A204.1 (cell line): Measurements from ENCODE around the gene TRMT11.
A peak's percentile ranks its signal among the peaks of the same experiment; 100 is the strongest.
"Not testable (repeated sequence)": the region's sequence is repeated elsewhere in the genome, so short reads cannot be mapped to it uniquely, and the experiment has no call there.

ENCODE experiments used
- FAIRE-seq: peaks from 2 replicates; lab custom pipeline; 2012; peaks lifted over from hg19 to GRCh38; lab: Jason Lieb, UNC

Gene TRMT11

GRCh38 chr6:125956506-125957390 is 29.6 kb upstream of the TRMT11 start, which contains the start of gene HINT3:
Gene HINT3 (plus strand): TSS chr6:125956770. CDS start chr6:125956978, 208 bp downstream.
- FAIRE-seq = peak; percentile 83

- no peak for FAIRE-seq
Observed at GRCh38 chr6:125957391-125957693, 29.0 kb upstream of the TRMT11 start.

DNA sequence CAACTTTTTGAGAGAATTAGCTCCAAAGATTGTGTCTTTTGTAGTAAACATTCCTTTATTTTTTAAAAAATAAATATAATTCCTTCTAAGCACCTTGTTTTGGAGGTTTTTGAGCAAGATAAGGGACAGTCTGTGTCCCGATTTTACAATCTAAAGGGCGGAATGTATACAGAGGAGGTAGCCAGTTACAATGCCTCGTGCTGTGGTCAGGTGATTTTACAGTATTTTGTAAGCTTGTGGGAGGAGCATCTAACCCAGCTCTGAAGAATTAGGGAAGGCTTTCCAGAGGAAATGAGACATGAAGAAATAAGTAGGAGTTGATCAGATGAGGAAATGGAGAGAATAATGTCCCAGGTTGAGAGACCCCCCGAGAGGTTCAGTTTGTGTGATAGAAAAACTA is 28.5 kb upstream of the TRMT11 start:
- no peak for FAIRE-seq

GRCh38 chr6:125959041-125959440 is 27.3 kb upstream of the TRMT11 start:
- FAIRE-seq = no peak

GRCh38 chr6:125961117-125961516 is 25.2 kb upstream of the TRMT11 start:
- FAIRE-seq = no peak

DNA sequence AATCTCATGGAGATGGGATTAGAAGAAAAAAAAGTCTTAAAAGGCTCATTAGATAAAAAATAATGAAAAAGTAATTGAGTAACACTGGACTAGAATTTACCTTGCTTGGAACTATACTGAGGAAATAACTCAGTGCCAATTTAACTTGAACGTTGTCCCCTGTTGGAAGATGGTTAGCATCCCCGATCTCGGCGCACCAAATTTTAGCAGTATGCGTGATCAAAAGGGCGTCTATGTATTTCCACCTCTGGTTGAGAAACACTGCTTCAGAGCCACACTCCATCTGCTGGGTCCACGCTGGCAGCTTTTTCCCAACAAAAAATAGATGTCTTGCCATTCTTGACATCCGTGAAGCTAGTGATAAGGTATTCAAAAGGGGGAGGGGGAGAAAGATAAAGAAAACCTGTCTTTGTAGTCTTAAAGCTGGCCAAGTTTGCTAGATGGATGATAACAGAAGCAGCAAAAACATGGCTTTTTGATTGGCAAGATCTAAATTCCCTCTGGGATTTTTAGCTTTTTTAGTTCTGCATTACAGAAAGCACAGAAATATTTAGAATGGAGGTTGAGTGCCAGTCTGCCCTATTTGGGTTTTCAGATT is 23.3 kb upstream of the TRMT11 start:
- no peak for FAIRE-seq

- FAIRE-seq = no peak
Observed at GRCh38 chr6:125963817-125964216, 22.5 kb upstream of the TRMT11 start.

DNA sequence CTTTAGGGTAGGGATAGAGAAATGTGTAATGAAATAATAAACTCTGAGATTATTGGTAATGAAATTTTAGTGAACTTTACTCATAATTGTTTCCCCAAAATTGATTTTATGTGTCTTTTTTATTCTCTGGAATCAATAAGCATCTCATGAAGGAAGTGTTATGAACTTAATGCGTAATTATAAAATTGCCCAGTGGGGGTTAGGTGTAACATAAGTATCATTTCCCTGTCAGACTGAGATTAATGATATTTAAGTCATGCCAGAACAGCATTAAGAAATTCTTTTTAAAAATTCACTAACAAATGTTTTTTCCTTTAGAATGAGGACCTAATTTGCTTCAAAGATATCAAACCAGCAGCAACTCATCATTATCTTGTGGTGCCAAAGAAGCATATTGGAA is 19.8 kb upstream of the TRMT11 start:
- no peak for FAIRE-seq

DNA sequence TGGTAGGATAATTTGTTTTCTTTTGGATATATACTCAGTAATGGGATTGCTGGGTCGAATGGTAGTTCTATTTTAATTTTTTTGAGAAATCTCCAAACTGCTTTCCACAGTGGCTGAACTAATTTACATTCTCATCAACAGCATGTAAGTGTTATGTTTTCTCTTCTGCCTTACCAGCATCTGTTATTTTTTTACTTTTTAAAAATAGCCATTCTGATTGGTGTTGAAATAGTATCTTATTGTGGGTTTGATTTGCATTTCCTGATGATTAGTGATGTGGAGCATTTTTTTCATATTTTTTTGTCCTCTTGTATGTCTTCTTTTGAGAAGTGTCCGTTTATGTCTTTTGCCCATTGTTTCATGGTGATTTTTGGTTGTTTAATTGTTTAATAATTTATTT is 17.8 kb upstream of the TRMT11 start:
- no peak for FAIRE-seq

GRCh38 chr6:125970760-125971159 is 15.6 kb upstream of the TRMT11 start:
- no peak for FAIRE-seq

GRCh38 chr6:125972478-125972877 is 13.9 kb upstream of the TRMT11 start:
- FAIRE-seq = not testable (repeated sequence)

- peak; percentile 98 for FAIRE-seq
Observed at GRCh38 chr6:125974214-125974866, 12.0 kb upstream of the TRMT11 start.

GRCh38 chr6:125979101-125979500 is 7.2 kb upstream of the TRMT11 start:
- no peak for FAIRE-seq

GRCh38 chr6:125981571-125982185 is 4.7 kb upstream of the TRMT11 start:
- no peak for FAIRE-seq

- FAIRE-seq = no peak
Observed at GRCh38 chr6:125983246-125983945, 2.9 kb upstream of the TRMT11 start.

DNA sequence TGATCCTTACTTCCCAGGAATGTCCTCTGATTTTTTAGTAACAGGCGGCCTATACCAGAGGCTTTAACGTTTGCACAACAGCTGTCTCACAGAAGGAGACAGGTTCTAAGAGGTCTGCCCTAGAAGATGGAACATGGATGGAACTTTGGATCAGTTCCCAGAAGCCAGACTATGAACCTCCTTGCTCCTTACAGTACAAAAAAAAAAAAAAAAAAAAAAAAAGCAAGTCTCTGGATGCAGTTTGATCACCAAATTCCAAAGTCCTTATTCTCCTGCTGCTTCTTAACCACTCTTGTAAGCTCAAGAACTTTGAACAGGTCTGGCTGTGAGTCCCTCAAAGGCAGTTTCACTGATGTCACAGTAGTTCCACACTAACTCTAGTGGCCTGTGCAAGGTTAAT is 2.0 kb upstream of the TRMT11 start:
- FAIRE-seq = no peak

DNA sequence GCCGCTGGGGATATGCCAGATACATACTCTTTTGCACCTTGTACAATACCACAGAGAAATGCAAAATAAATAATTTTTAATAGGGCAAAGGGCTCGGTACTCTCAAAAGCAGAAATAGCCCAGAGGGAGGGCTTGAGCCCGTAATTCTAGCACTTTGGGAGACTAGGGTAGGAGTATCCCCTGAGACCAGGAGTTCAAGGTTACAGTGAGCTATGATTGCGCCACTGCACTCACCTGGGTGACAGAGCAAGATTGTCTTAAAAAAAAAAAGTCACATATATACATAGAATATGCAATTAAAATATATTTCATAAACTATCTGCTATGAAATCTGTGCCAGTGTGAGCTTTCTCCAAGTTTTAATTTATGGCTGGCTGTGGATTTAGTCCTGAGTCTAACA is 818 bp upstream of the TRMT11 start:
- no peak for FAIRE-seq

DNA sequence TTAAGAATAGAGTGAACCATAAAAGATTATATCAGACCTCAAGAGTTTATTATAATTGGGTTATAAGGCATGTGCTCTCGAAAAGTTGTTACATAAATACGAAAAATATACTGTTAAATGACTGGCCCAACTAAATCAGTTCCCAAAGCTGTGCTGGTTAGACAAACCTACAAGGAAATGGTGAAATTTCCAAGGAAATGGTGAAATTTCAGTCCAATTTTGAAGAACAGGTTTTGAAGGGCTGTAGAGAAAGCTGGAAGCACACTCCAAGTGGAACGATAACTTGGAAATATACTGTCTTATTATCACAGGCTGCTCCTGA is 400 bp upstream of the TRMT11 start:
- no peak for FAIRE-seq

- no peak for FAIRE-seq
Observed at GRCh38 chr6:125987026-125987617, 782 bp downstream of the TRMT11 start.

DNA sequence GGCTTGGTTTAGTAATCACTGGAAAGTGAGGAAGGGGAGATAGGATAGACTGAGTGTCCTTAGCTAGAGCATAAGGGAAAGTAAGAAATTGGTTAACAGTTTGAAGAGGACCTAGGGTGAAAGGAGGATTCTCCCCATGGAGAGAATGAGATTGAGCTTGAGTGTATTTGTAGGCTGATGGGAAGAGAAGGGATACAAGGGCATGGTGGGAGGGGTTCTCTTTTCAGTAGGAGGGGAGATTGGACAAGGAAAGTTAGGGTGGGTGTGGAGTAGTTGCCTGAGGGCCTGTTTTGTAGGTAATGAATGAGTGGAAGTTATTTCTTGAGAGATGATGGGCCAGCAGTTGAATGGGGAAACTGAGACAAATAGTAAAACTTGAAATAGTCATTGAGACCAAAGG is 1.9 kb downstream of the TRMT11 start:
- no peak for FAIRE-seq

DNA sequence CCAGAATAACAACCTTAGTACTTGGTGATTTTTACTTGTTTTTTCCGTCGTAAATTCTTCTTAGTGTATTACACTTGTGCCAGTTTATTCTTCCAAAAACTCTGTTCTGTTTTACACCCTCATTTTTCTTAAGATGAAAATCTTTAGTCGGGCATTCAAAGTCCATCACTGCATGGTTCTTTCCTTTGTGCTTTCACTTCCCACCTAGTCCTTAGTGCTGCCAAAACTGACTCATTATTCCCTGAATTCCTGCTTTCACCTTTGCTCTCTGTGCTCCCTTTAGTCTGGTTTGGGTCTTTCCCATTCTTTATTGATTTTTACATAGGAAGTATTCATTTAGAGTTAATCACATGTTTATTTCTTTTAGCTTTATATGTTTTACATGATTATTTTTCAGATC is 3.3 kb downstream of the TRMT11 start:
- no peak for FAIRE-seq

DNA sequence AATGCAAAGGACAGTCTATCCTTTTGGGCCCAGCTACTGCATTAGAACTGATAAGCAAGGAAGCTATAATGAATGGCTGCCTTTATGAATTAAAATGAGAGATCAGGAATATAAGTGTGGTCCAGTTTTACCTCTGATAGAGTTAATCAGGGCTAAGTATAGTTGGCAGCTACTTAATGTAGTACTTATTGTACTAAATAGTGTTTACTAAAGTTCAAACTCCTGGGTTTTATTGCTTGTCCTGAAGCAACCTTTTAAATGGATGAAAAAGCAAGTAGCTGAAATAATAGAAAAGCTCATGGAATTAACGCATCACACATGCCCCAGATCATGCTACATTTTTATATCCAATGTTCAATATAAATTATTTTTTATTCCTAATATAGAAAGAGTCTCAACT is 5.3 kb downstream of the TRMT11 start:
- FAIRE-seq = no peak
